ENCODE results near the gene PDZD2.

DNA sequence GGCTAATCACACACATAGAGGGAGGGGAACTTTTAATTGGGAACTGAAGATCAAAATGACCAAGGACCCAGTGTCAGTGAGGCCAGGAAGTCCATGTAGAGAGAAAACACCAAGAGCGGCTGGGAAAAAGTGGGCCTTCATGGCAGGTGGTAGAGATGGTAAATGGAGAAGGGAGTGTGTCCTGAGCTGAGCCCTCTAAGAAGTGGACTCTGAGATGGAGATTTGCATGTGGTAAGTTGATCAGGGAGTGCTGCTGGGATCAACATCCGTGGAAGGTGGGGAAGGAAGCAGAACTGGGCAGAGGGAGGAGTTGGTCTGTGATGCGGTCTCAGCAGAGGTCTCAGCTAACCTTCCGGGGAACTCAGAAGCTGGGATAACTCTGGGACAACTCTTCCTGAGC, 18.9 kb upstream of the PDZD2 start:
- no peak for TF ChIP-seq EZH2 (IDR thresholded peaks at IDR 0.05; ENCODE audit: borderline replicate concordance, low read depth, low read length, poor library complexity, severe bottlenecking)
- TF ChIP-seq, protein P1, sequence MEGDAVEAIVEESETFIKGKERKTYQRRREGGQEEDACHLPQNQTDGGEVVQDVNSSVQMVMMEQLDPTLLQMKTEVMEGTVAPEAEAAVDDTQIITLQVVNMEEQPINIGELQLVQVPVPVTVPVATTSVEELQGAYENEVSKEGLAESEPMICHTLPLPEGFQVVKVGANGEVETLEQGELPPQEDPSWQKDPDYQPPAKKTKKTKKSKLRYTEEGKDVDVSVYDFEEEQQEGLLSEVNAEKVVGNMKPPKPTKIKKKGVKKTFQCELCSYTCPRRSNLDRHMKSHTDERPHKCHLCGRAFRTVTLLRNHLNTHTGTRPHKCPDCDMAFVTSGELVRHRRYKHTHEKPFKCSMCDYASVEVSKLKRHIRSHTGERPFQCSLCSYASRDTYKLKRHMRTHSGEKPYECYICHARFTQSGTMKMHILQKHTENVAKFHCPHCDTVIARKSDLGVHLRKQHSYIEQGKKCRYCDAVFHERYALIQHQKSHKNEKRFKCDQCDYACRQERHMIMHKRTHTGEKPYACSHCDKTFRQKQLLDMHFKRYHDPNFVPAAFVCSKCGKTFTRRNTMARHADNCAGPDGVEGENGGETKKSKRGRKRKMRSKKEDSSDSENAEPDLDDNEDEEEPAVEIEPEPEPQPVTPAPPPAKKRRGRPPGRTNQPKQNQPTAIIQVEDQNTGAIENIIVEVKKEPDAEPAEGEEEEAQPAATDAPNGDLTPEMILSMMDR (conservative IDR thresholded peaks at IDR 0.05; ENCODE audit: low read depth, low read length), result no peak
